ENCODE measurements around the gene C9orf43. TPM values are rescaled to one million over a fixed set of nuclear protein-coding genes. Genes with fewer than 3 reads are reported as not detected.

The C9orf43 gene
- total and polyA plus RNA-seq, 10 of the 15 experiments (the other 5 are each of a cell fraction or from before 2014, with no cell fraction given) = 0.08 to 0.79 (median 0.55) TPM

GRCh38 chr9:113468716-113469448, 58.3 kb downstream of the C9orf43 start:
- intact Hi-C loops (cut with micrococcal nuclease; ENCODE audit: unreplicated experiment) = no loop called here
- SMC1A ChIA-PET (ENCODE audit: uncharacterized antibody, unreplicated experiment) = interaction anchor here (0.9 kb wide), 1 partner anchor 23 kb away, joined by 3 read pairs; no protein-coding TSS in a partner anchor

More at GRCh38 chr9:113468716-113469448, 58.3 kb downstream of the C9orf43 start:
- no peak overlapping the region for H3K9ac ChIP-seq (ENCODE audit: control insufficient read depth, insufficient read depth, low read length)
- H3K27me3 ChIP-seq (replicated peaks in 1 of 2; ENCODE audit: control insufficient read depth in 2 of 2, insufficient read depth in 2 of 2, low read length in 1 of 2) = no peaks in the 10 kb centered on the region
- WGBS (ENCODE audit: insufficient coverage, insufficient replicate concordance, low lambda C conversion rate, missing lambda C conversion rate) = 32% methylated on average over 6 of the region's 6 CpGs
- H3K4me3 ChIP-seq = no peak overlapping the region
- TF ChIP-seq GABPA (IDR thresholded peaks at IDR 0.05; ENCODE audit: low read depth) = no peak
- TF ChIP-seq, protein P1, sequence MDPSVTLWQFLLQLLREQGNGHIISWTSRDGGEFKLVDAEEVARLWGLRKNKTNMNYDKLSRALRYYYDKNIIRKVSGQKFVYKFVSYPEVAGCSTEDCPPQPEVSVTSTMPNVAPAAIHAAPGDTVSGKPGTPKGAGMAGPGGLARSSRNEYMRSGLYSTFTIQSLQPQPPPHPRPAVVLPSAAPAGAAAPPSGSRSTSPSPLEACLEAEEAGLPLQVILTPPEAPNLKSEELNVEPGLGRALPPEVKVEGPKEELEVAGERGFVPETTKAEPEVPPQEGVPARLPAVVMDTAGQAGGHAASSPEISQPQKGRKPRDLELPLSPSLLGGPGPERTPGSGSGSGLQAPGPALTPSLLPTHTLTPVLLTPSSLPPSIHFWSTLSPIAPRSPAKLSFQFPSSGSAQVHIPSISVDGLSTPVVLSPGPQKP (IDR thresholded peaks at IDR 0.05; ENCODE audit: low read depth, low read length) = no peak
- TF ChIP-seq NR2C2 (IDR thresholded peaks at IDR 0.05; ENCODE audit: borderline replicate concordance, control insufficient read depth, insufficient read length, low read depth) = no peak
- TF ChIP-seq, protein P2, sequence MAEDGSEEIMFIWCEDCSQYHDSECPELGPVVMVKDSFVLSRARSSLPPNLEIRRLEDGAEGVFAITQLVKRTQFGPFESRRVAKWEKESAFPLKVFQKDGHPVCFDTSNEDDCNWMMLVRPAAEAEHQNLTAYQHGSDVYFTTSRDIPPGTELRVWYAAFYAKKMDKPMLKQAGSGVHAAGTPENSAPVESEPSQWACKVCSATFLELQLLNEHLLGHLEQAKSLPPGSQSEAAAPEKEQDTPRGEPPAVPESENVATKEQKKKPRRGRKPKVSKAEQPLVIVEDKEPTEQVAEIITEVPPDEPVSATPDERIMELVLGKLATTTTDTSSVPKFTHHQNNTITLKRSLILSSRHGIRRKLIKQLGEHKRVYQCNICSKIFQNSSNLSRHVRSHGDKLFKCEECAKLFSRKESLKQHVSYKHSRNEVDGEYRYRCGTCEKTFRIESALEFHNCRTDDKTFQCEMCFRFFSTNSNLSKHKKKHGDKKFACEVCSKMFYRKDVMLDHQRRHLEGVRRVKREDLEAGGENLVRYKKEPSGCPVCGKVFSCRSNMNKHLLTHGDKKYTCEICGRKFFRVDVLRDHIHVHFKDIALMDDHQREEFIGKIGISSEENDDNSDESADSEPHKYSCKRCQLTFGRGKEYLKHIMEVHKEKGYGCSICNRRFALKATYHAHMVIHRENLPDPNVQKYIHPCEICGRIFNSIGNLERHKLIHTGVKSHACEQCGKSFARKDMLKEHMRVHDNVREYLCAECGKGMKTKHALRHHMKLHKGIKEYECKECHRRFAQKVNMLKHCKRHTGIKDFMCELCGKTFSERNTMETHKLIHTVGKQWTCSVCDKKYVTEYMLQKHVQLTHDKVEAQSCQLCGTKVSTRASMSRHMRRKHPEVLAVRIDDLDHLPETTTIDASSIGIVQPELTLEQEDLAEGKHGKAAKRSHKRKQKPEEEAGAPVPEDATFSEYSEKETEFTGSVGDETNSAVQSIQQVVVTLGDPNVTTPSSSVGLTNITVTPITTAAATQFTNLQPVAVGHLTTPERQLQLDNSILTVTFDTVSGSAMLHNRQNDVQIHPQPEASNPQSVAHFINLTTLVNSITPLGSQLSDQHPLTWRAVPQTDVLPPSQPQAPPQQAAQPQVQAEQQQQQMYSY (CRISPR knock-in tag; IDR thresholded peaks at IDR 0.05) = no peak
- TF ChIP-seq LARP7 (IDR thresholded peaks at IDR 0.05) = no peak
- no peak for TF ChIP-seq GATAD2B (conservative IDR thresholded peaks at IDR 0.05; ENCODE audit: low read depth)
- TF ChIP-seq, protein P3, sequence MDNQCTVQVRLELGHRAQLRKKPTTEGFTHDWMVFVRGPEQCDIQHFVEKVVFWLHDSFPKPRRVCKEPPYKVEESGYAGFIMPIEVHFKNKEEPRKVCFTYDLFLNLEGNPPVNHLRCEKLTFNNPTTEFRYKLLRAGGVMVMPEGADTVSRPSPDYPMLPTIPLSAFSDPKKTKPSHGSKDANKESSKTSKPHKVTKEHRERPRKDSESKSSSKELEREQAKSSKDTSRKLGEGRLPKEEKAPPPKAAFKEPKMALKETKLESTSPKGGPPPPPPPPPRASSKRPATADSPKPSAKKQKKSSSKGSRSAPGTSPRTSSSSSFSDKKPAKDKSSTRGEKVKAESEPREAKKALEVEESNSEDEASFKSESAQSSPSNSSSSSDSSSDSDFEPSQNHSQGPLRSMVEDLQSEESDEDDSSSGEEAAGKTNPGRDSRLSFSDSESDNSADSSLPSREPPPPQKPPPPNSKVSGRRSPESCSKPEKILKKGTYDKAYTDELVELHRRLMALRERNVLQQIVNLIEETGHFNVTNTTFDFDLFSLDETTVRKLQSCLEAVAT (IDR thresholded peaks at IDR 0.05) = no peak
- in situ Hi-C loops (cut with MboI) = loop anchor here (25.0 kb wide), 1 partner anchor 568 kb away; no protein-coding TSS in a partner anchor
- POLR2A ChIA-PET = interaction anchor here (0.6 kb wide), 2 partner anchors 25 to 848 kb away, joined by 3 read pairs; no protein-coding TSS in a partner anchor
- CTCF ChIA-PET = interaction anchor here (0.5 to 1.0 kb wide), 2 partner anchors 123 to 695 kb away, joined by 3 to 4 read pairs; no protein-coding TSS in a partner anchor
- DNase-seq (ENCODE audit: low read depth, low spot score) = no peak
- no peaks in the 10 kb centered on the region; the same call in 1 of the 3 replicates for H3K9me3 ChIP-seq (replicated peaks; ENCODE audit: control insufficient read depth, insufficient read depth, low read length)
- BruUV-seq (replicated peaks) = no TSS peak
- no peaks in the 10 kb centered on the region for H3K79me2 ChIP-seq (ENCODE audit: control insufficient read depth, insufficient read depth, low read length)
- FAIRE-seq = no peak
- no peaks in the 10 kb centered on the region for H3K36me3 ChIP-seq (ENCODE audit: control insufficient read depth in 2 of 2, insufficient read depth in 2 of 2, low read length in 1 of 2)
- H3K27ac ChIP-seq (ENCODE audit: control insufficient read depth, insufficient read depth) = no peak overlapping the region
- H4K20me1 ChIP-seq (ENCODE audit: control insufficient read depth, insufficient read depth) = no peaks in the 10 kb centered on the region
- RAD21 ChIA-PET (ENCODE audit: unreplicated experiment) = interaction anchor here (0.8 kb wide), 1 partner anchor 186 kb away, joined by 6 read pairs; no protein-coding TSS in a partner anchor
- ATAC-seq = no peak
- no peak overlapping the region for H2AFZ ChIP-seq (ENCODE audit: control insufficient read depth, low read depth, low read length)
- H3K4me1 ChIP-seq (ENCODE audit: control insufficient read depth, insufficient read depth, low read length) = no peaks in the 10 kb centered on the region
- H3K4me2 ChIP-seq (ENCODE audit: control insufficient read depth, insufficient read depth) = no peak overlapping the region
